Panc1 (cell line): ENCODE results near the gene PLCG2. TPM values are rescaled to one million over a fixed set of nuclear protein-coding genes. Genes with fewer than 3 reads are reported as not detected.

Source experiments
- ATAC-seq: fragments of 200-7000 bp; cut with Tn5 transposase; 2 replicates; pipeline ENCODE4 v1.9.1; 2020; ENCODE audit warnings: mild to moderate bottlenecking, moderate library complexity
- BruUV-seq: library from RNA; stranded (reverse); fragments of 400-500 nt; replicated peaks from 2 replicates; lab custom pipeline; 2021; lab: Mats Ljungman, UMichigan
- CTCF ChIA-PET: fragments of 300-600 bp; sonication (Branson Sonifier 250); formaldehyde crosslinking; loops from one replicate; lab custom pipeline; 2022; ENCODE audit warnings: antibody characterized with exemption; lab: Charles Lee
- POLR2A ChIA-PET: fragments of 300-600 bp; sonication (Branson Sonifier 250); formaldehyde crosslinking; loops from one replicate; lab custom pipeline; 2022; ENCODE audit warnings: antibody characterized with exemption; lab: Charles Lee
- DNase-seq: peaks from one replicate; pipeline ENCODE4 v3.0.0-alpha.2; 2010; ENCODE audit warnings: low read depth, low spot score
- H3K27ac ChIP-seq: 2 replicates; pipeline ENCODE4 v1.5.1; 2011; ENCODE audit warnings: mild to moderate bottlenecking, low read length, inconsistent platforms
- H3K27me3 ChIP-seq: fragments of 200-500 bp; sonication (Bioruptor generic); 2 replicates; pipeline ENCODE4 v1.6.0; 2014; ENCODE audit warnings: low read length, inconsistent platforms; ENCODE audit not compliant: control insufficient read depth, insufficient read depth
- H3K36me3 ChIP-seq: fragments of 200-500 bp; sonication (Bioruptor generic); 2 replicates; pipeline ENCODE4 v1.5.1; 2014; ENCODE audit warnings: inconsistent platforms, mild to moderate bottlenecking, low read length, moderate library complexity; ENCODE audit not compliant: control insufficient read depth, insufficient read depth
- H3K4me1 ChIP-seq: 2 replicates; pipeline ENCODE4 v1.5.1; 2011; ENCODE audit warnings: inconsistent platforms, mild to moderate bottlenecking, low read length, moderate library complexity; ENCODE audit not compliant: control insufficient read depth, insufficient read depth
- H3K4me3 ChIP-seq, 2 experiments: 2 replicates each; pipeline ENCODE4 v1.5.1; 2011 to 2012; ENCODE audit warnings: low read depth in 2 of 2, low read length in 2 of 2, mild to moderate bottlenecking in 2 of 2, inconsistent platforms in 1 of 2, moderate library complexity in 1 of 2
- H3K9me3 ChIP-seq: fragments of 200-500 bp; sonication (Bioruptor generic); 2 replicates; pipeline ENCODE4 v1.5.1; 2014; ENCODE audit warnings: low read depth, mild to moderate bottlenecking, inconsistent platforms, low read length, moderate library complexity; ENCODE audit not compliant: control insufficient read depth, insufficient read depth
- POLR2AphosphoS5 ChIP-seq: IDR thresholded peaks from 2 replicates; pipeline ENCODE4 v1.6.1; 2012; ENCODE audit warnings: mild to moderate bottlenecking, low read depth, low read length, moderate library complexity
- REST ChIP-seq, 2 experiments: IDR thresholded peaks; 2 replicates each; pipeline ENCODE4 v1.6.1; 2011 to 2012; ENCODE audit warnings: low read depth in 2 of 2, control low read depth in 1 of 2, low read length in 1 of 2, mild to moderate bottlenecking in 1 of 2, moderate library complexity in 1 of 2; ENCODE audit not compliant: insufficient read depth in 1 of 2
- SIN3A ChIP-seq: IDR thresholded peaks from 2 replicates; pipeline ENCODE4 v1.6.1; 2012; ENCODE audit warnings: low read depth, mild to moderate bottlenecking, low read length, moderate library complexity, borderline replicate concordance; ENCODE audit not compliant: insufficient read depth
- TCF7L2 ChIP-seq: IDR thresholded peaks from 2 replicates; pipeline ENCODE4 v1.6.1; 2011; ENCODE audit warnings: mild to moderate bottlenecking, low read depth, low read length, inconsistent platforms
- in situ Hi-C: cut with HindIII; loops from 2 replicates; pipeline ENCODE4 v1.10.0; 2016; ENCODE audit warnings: low sequenced_read_pairs, low pct_unique_long_range_greater_than_20kb
- intact Hi-C: fragments of 100-400 bp; cut with micrococcal nuclease; formaldehyde crosslinking; loops from one replicate; pipeline ENCODE4 v1.10.0; 2022; ENCODE audit not compliant: unreplicated experiment
- total RNA-seq: library from RNA; stranded (reverse); gene quantifications from one replicate; pipeline ENCODE4 v1.2.1, GENCODE V29; 2021; ENCODE audit not compliant: unreplicated experiment
- TF ChIP-seq, protein P1 (sequence below): fragments of 450-650 bp; IDR thresholded peaks from 2 replicates; pipeline ENCODE4 v1.5.1; 2017; ENCODE audit warnings: mild to moderate bottlenecking

The PLCG2 gene
- total RNA-seq, 1 experiment from 2014 or later, result 10.8 TPM

DNA sequence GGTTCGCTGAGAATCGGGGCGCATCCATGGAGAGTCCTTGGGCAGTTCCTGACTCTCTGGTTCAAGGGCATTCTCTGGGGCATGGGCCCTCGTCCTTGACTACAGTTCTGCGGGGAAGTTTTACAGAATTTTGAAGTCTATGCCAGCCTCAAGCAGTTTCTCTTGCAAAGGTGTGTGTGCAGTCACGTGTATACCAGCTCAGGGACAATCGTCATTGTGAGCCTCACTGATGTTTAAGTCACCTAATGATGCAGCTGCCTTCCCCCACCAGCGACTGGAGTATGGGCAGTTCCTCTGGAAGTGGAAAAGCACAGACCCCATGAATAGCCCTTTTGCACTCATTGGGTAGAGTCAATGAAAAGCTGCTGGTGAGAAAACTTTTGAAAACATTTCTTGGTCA, 1.3 kb downstream of the PLCG2 start:
- intact Hi-C loops (loop anchor here (10.0 kb wide), 1 partner anchor 94 kb away; no protein-coding TSS in a partner anchor), in situ Hi-C loops (no loop called here)
- BruUV-seq, result TSS peak; percentile 84
- H3K36me3 ChIP-seq, result no peaks in the 10 kb centered on the region
- DNase-seq (no peak), ATAC-seq (no peak)
- H3K4me3 ChIP-seq, result 0 out of 4 replicates have a peak overlapping the region, but pooled peaks of 1 of the 2 experiments have one; percentile 52
- H3K27me3 ChIP-seq, result no peaks in the 10 kb centered on the region
- no peak for TF ChIP-seq TCF7L2
- TF ChIP-seq, protein P1, sequence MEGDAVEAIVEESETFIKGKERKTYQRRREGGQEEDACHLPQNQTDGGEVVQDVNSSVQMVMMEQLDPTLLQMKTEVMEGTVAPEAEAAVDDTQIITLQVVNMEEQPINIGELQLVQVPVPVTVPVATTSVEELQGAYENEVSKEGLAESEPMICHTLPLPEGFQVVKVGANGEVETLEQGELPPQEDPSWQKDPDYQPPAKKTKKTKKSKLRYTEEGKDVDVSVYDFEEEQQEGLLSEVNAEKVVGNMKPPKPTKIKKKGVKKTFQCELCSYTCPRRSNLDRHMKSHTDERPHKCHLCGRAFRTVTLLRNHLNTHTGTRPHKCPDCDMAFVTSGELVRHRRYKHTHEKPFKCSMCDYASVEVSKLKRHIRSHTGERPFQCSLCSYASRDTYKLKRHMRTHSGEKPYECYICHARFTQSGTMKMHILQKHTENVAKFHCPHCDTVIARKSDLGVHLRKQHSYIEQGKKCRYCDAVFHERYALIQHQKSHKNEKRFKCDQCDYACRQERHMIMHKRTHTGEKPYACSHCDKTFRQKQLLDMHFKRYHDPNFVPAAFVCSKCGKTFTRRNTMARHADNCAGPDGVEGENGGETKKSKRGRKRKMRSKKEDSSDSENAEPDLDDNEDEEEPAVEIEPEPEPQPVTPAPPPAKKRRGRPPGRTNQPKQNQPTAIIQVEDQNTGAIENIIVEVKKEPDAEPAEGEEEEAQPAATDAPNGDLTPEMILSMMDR, result no peak
- no peak for TF ChIP-seq REST (IDR thresholded peaks at IDR 0.05; ENCODE audit: insufficient read depth in 1 of 2, low read depth in 2 of 2, low read length in 1 of 2)
- no peak for TF ChIP-seq POLR2AphosphoS5
- no peak for TF ChIP-seq SIN3A
- H3K4me1 ChIP-seq, result no peaks in the 10 kb centered on the region
- no peak overlapping the region for H3K27ac ChIP-seq
- POLR2A ChIA-PET, result no interaction called here
- CTCF ChIA-PET, result no interaction called here
- no peaks in the 10 kb centered on the region for H3K9me3 ChIP-seq

DNA sequence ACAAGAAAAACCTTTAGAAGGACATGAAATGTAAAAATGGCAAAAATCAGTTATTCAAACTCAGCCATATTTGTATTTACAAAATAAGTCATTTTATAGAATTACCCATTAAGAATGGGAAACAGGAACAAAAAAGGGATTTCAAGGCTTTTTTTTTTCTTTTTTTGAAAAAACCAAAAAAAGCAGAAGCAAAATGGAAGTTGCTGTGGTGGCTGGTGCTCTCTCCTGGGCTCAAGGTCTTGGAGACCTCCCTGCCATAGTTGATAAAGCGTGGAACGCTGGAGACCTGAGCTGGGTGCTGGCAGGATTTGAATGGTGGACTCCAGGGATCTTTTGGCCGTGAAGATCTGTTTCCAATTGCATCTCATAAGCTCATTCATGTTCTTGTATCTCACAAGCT, 3.1 kb downstream of the PLCG2 start:
- POLR2A ChIA-PET, result interaction anchor here (0.6 kb wide), 1 partner anchor 37 kb away, joined by 3 read pairs; no protein-coding TSS in a partner anchor
- intact Hi-C loops (loop anchor here (10.0 kb wide), 1 partner anchor 93 kb away; no protein-coding TSS in a partner anchor), in situ Hi-C loops (no loop called here)
- Histone ChIP-seq H3K27me3 (no peaks in the 10 kb centered on the region), H3K4me3 (no peak overlapping the region), H3K36me3 (no peaks in the 10 kb centered on the region), H3K27ac (no peak overlapping the region), H3K9me3 (no peaks in the 10 kb centered on the region), H3K4me1 (no peaks in the 10 kb centered on the region; the same call in 1 of the 2 replicates)
- TF ChIP-seq TCF7L2 (no peak), POLR2AphosphoS5 (no peak), REST (IDR thresholded peaks at IDR 0.05; ENCODE audit: insufficient read depth in 1 of 2, low read depth in 2 of 2, low read length in 1 of 2) (no peak), SIN3A (no peak)
- TF ChIP-seq, protein P1, result no peak
- ATAC-seq (no peak), DNase-seq (no peak)
- no TSS peak for BruUV-seq
- CTCF ChIA-PET, result no interaction called here
